HG02798 (cell line): ENCODE results near the gene ZNF248.
"Not testable (repeated sequence)": the region's sequence is repeated elsewhere in the genome, so short reads cannot be mapped to it uniquely, and the experiment has no call there.

Experiments
- ATAC-seq: cut with Tn5 transposase; IDR thresholded peaks from one replicate; pipeline ENCODE4 v1.9.1; 2021; ENCODE audit warnings: mild to moderate bottlenecking; ENCODE audit not compliant: unreplicated experiment, poor library complexity

ZNF248 gene

GRCh38 chr10:37754538-37755323 lies 102.7 kb downstream of the ZNF248 start:
- no peak for ATAC-seq

- ATAC-seq: no peak
These were observed 105.0 kb downstream of the ZNF248 start for GRCh38 chr10:37752334-37752875.

GRCh38 chr10:37748170-37748569 lies 109.2 kb downstream of the ZNF248 start:
- no peak for ATAC-seq

- no peak for ATAC-seq
These were observed 110.3 kb downstream of the ZNF248 start for GRCh38 chr10:37747081-37747480.

- ATAC-seq: no peak
These were observed 115.6 kb downstream of the ZNF248 start for GRCh38 chr10:37741831-37742230.

GRCh38 chr10:37739181-37739580 lies 118.2 kb downstream of the ZNF248 start:
- ATAC-seq: no peak

- not testable (repeated sequence) for ATAC-seq
These were observed 119.2 kb downstream of the ZNF248 start for GRCh38 chr10:37738241-37738640.

- no peak for ATAC-seq
These were observed 120.1 kb downstream of the ZNF248 start for GRCh38 chr10:37737336-37737735.

GRCh38 chr10:37736120-37736519 lies 121.3 kb downstream of the ZNF248 start:
- no peak for ATAC-seq

- no peak for ATAC-seq
These were observed 122.4 kb downstream of the ZNF248 start for GRCh38 chr10:37734971-37735370.
